GM21526 (cell line): Measurements from ENCODE around the gene TMEM135.
"Not testable (repeated sequence)": the region's sequence is repeated elsewhere in the genome, so short reads cannot be mapped to it uniquely, and the experiment has no call there.

ENCODE experiments used
- ATAC-seq: cut with Tn5 transposase; IDR thresholded peaks from one replicate; pipeline ENCODE4 v1.9.1; 2021; ENCODE audit warnings: moderate library complexity; ENCODE audit not compliant: unreplicated experiment, low FRiP score

The TMEM135 gene

GRCh38 chr11:87063982-87064381 is 26.2 kb downstream of the TMEM135 start:
- no peak for ATAC-seq

DNA sequence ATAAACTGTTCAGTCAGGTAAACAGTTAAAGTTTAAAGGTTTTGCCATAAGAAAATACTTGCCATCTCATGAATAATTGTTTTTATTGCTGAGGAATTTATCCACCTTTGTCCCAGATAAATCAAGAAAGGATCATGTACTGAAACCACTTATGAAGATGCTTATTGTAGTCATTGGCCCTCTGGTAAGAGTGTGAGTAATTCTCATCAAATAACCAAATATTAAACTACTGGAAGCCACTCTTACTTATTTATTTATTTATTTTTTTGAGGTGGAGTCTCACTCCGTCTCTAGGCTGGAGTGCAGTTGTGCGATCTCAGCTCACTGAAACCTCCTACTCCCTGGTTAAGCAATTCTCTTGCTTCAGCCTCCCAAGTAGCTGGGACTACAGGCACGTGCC is 35.1 kb downstream of the TMEM135 start:
- ATAC-seq: no peak

DNA sequence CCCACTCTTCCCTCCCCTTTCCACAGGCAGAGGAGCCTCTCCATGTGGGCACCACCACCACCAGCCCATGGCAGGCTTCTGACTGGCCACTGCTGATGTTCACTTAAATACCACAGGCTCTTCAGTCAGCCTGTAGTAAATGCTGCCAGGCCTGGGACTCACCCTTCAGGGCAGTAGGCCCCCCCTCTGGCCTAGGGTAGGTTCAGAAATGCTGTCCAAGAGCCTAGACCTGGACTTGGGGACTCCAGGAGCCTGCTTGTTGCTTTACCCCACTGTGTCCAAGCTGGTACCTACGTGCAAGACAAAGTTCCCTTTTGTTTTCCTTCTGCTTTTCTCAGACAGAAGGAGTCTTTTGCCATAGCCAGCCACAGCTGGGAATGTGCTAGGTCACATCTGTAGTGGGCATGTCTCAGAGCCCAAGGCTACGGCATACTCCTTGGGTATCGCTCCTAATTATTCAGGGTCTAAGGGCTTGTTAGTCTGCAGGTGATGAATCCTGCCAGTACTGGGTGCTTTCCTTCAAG is 38.6 kb downstream of the TMEM135 start:
- no peak for ATAC-seq

DNA sequence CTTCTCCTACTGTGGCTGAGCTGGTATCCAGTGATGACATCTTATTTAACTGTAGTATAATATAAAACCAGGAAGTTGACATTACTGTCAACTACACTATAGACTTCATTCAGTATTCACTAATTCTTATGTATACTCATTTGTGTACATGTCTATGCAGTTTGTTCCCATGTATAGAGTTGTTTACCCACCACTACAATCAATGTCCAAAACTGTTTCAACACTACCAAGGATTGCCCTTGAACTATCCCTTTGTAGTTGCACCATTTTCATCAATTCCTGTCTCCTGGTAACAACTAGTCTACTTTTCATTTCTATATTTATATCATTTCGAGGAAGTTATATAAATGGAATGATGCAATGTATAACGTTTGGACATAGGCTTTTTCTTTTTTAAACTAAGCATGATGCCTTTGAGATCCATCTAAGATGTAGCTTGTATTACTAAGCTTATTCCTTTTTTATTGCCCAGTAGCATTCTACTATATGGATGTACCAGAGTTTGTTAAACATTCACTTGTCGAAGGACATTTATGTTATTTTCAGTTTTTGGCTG is 39.2 kb downstream of the TMEM135 start:
- ATAC-seq: no peak

- ATAC-seq: peak; percentile 52
Observed at GRCh38 chr11:87081358-87081757, 43.6 kb downstream of the TMEM135 start.

DNA sequence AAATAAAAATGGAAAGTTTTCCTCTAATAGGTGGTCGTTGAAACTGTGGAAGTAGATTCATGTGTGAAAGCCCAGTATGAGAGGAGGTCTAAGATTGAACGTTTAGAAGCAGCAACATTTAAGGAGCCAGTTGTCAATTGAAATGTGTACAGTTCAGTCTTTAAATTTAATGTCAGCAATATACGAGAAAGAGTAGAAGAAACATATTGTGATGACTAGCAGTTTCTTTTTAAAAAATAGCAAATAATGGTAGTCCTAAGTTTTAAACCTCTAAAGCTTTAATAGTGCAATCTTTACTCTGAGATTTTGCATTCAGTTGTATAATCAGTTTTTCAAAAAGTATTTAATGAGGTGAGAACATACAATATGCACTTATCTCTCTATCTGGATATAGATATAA is 44.9 kb downstream of the TMEM135 start:
- no peak for ATAC-seq

GRCh38 chr11:87083029-87083428 is 45.3 kb downstream of the TMEM135 start:
- ATAC-seq: no peak

- no peak for ATAC-seq
Observed at GRCh38 chr11:87092159-87092558, 54.4 kb downstream of the TMEM135 start.

- ATAC-seq: no peak
Observed at GRCh38 chr11:87092567-87092966, 54.8 kb downstream of the TMEM135 start.

DNA sequence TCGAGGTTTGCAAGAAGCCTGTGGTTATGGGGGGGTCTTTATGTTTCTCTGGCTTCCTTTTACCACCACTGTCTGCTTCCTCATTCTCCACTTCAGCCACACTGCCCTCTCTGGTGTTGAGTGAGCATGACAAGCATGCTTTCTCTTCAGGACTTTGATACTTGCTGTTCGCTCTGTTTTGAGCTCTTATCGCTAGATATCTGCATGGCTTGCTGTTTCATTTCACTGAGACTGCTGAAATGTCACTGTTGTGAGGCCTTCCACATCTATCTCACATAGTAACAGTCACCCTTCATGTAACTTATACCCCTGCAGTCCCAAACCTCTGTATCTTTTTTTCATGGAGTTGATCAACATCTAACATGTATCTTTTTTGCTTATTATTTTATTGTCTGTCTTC is 59.8 kb downstream of the TMEM135 start:
- ATAC-seq: no peak

GRCh38 chr11:87101956-87102580 is 64.3 kb downstream of the TMEM135 start:
- ATAC-seq: no peak

DNA sequence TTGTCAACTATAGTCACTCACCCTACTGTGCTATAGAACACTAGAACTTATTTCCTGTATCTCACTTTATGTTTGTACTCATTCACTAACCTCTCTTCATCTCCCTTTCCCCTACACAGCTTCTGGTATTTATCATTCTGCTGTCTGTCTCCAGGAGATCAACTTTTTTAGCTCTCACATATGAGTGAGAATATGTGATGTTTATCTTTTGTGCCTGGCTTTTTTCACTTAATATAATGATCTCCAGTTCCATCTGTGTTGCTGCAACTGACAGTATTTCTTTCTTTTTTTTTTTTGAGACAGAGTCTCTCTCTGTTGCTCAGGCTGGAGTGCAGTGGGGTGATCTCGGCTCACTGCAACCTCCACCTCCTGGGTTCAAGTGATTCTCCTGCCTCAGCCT is 68.1 kb downstream of the TMEM135 start:
- not testable (repeated sequence) for ATAC-seq

DNA sequence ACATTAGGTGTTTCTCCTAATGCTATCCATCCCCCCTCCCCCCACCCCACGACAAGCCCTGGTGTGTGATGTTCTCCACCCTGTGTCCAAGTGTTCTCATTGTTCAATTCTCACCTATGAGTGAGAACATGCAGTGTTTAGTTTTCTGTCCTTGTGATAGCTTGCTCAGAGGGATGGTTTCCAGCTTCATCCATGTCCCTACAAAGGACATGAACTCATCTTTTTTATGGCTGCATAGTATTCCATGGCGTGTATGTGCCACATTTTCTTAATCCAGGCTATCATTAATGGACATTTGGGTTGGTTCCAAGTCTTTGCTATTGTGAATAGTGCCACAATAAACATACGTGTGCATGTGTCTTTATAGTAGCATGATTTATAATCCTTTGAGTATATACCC is 69.6 kb downstream of the TMEM135 start:
- not testable (repeated sequence) for ATAC-seq

DNA sequence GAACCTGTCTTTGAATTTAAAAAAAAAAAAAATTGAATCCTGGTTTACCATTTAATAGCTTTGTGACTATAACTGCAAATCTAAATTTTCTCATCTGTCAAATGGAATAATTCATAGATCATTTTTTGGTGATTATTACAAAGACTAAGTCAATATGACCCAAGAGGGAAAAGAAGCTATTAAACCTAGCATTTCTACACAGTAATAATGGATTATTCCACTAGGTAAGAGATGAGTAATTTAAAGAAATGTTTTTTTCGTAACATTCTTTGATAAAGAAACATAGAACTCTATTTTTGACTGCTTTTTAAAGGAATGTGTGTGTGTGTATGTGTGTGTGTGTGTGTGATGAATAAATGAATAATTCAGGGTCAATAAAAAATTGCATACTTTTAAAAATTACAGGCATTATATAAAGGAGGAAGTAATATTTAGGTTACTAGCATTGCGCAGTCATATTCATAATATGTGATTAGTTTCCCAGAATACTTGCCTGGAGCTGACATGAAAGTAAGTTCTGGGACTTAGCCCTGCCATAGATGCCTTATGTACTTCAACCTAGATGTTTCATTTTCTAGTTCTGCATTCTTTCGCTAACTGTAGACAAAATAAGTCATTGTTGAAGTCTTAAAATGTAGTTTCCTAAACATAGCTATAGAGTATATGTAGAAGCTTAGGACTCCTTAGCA is 72.9 kb downstream of the TMEM135 start:
- no peak for ATAC-seq

GRCh38 chr11:87114093-87114492 is 76.4 kb downstream of the TMEM135 start:
- ATAC-seq: no peak

GRCh38 chr11:87116185-87116584 is 78.5 kb downstream of the TMEM135 start:
- no peak for ATAC-seq

DNA sequence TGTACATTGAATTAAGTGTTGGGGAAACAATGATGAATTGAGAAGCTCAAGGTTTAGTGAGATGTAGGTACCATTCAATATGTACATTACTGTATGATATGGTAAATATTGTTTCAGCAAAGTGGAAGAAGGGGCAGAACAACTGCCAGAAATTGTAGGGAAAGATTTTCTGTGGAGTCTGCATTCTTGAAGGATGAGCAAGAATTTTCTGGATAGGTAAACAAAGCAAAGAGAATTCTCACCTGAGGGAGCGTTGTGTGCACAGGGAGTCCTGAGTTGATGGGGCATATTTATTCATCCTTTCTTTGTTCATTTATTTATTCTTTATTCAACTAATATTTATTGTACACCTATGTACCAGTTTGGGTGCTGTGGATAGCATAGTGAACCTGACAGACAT is 83.2 kb downstream of the TMEM135 start:
- no peak for ATAC-seq

DNA sequence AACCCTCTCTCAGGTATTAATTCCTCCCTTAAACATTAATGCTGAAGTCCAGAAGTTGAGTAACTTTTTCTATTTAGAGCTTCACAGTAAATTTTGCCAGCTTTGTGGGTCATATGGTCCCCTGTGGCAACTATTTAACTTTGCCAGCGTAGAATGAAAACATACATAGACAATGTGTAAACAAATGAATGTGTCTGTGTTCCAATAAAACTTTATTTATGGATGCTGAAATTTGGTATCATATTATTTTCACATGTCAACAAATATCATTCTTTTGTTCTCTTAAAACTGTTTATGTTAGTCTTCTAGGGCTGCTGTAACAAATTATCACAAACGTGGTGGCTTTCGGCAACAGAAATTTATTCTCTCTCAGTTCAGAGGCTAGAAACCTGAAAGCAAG is 85.1 kb downstream of the TMEM135 start:
- ATAC-seq: no peak

DNA sequence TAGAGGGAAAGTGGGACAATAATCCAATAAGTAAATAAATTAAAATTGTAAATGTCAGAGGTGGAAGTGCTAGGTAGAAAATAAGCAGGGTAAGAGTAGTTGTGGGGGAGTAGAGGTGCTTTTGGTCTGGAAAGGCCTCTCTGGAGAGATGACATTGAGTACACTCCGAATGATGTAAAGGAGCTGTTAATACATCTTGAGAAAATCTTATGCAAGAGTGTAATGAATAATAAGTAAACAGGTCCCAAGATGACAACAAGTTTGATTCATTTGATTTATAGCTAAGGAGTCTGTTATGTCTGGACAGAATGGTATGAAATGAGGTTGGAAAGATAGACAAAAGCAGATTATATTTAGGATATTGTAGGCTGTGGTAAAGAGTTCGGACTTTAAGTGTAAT is 87.5 kb downstream of the TMEM135 start:
- ATAC-seq: no peak

DNA sequence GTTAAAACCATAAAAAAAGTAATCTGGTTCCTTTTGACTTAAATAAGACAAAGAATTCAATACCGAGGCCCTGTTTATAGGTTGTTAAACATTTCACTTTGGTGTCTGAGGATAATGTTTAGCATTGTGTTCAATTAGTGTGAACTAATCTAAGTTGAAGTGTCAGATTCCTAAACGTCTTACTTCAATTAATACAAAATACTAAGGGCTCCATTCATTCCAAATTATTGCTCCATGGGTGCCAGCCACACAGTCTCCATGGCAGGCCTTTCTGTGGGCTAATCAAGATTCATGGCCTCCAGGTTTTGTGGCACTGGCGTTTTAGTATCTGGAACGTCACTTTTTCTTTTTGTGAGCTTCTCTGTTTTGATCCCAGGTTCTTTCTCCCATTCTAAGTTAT is 89.4 kb downstream of the TMEM135 start:
- no peak for ATAC-seq

- ATAC-seq: no peak
Observed at GRCh38 chr11:87128372-87128771, 90.6 kb downstream of the TMEM135 start.

DNA sequence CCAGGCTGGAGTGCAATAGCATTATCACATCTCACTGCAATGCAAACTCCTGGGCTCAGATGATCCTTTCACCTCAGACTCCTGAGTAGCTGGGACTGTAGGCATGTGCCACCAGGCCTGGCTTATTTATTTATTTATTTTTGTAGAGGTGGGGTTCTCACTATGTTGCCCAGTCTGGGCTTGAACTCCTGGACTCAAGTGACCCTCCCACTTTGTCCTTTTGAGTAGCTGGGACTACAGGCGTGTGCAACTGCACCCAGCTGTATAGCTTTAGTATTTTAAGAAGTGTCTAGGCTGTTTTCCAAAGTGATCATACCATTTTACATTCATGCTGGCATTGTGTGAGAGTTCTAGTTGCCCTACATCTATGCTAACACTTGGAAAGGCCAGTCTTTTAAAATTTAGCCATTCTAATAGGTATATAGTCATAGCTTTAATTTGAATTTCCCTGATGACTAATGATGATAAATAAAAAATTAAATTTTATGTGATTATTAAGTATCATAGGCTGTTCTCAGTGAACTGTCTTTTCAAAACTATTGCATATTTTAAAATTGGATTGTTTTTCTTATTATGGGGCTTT is 96.9 kb downstream of the TMEM135 start:
- ATAC-seq: no peak
